ENCODE data around the gene AGPAT3.

DNA sequence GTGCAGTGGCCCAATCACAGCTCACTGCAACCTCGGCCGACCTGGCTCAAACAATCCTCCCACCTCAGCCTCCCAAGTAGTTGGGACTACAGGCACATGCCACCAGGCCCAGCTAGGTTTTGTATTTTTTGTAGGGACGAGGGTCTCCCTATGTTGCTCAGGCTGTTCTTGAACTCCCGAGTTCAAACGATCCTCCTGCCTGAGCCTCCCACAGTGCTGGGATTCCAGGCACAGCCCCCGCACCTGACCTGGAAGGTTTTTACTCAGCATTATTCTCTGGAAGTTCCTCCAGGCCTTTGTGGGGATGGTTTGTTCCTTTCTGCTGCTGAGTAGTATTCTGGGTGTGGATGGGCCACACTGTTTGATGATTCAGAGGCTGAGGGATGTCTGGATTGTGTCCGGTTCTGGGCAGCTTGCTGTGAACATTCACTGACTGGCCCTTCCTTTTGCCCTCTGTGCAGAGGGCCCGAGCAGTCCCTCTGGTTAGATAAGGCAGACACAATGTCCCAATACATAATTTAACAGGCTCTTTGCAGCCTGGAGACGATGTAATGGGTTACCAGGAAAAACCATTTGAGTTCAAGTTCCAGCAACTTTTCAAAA is 141.1 kb downstream of the AGPAT3 start:
- TF ChIP-seq ZNF384 (IDR thresholded peaks at IDR 0.05; ENCODE audit: borderline replicate concordance, low read depth, low read length) = no peak
- no peak for TF ChIP-seq CHD2 (IDR thresholded peaks at IDR 0.05; ENCODE audit: borderline replicate concordance, low read depth, low read length)
- TF ChIP-seq, protein P1, sequence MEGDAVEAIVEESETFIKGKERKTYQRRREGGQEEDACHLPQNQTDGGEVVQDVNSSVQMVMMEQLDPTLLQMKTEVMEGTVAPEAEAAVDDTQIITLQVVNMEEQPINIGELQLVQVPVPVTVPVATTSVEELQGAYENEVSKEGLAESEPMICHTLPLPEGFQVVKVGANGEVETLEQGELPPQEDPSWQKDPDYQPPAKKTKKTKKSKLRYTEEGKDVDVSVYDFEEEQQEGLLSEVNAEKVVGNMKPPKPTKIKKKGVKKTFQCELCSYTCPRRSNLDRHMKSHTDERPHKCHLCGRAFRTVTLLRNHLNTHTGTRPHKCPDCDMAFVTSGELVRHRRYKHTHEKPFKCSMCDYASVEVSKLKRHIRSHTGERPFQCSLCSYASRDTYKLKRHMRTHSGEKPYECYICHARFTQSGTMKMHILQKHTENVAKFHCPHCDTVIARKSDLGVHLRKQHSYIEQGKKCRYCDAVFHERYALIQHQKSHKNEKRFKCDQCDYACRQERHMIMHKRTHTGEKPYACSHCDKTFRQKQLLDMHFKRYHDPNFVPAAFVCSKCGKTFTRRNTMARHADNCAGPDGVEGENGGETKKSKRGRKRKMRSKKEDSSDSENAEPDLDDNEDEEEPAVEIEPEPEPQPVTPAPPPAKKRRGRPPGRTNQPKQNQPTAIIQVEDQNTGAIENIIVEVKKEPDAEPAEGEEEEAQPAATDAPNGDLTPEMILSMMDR (IDR thresholded peaks at IDR 0.05 in 2 of 3, conservative IDR thresholded peaks at IDR 0.05 in 1 of 3; ENCODE audit: control insufficient read depth in 2 of 3, extremely low read depth in 1 of 3, insufficient read depth in 1 of 3, low read depth in 3 of 3, low read length in 3 of 3) = no peak
- no peak for TF ChIP-seq PKNOX1 (IDR thresholded peaks at IDR 0.05)
- TF ChIP-seq BRCA1 (IDR thresholded peaks at IDR 0.05; ENCODE audit: low read depth, low read length) = no peak
- TF ChIP-seq, protein P2, sequence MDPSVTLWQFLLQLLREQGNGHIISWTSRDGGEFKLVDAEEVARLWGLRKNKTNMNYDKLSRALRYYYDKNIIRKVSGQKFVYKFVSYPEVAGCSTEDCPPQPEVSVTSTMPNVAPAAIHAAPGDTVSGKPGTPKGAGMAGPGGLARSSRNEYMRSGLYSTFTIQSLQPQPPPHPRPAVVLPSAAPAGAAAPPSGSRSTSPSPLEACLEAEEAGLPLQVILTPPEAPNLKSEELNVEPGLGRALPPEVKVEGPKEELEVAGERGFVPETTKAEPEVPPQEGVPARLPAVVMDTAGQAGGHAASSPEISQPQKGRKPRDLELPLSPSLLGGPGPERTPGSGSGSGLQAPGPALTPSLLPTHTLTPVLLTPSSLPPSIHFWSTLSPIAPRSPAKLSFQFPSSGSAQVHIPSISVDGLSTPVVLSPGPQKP (IDR thresholded peaks at IDR 0.05; ENCODE audit: low read depth, low read length) = no peak
- TF ChIP-seq ZBED1 (IDR thresholded peaks at IDR 0.05; ENCODE audit: borderline replicate concordance) = no peak
- TF ChIP-seq EP300 (IDR thresholded peaks at IDR 0.05; ENCODE audit: borderline replicate concordance in 1 of 2, control insufficient read depth in 1 of 2, low read depth in 2 of 2, low read length in 2 of 2) = no peak
- TF ChIP-seq SUZ12 (IDR thresholded peaks at IDR 0.05; ENCODE audit: unreplicated experiment) = no peak
- no peak for TF ChIP-seq MTA2 (IDR thresholded peaks at IDR 0.05; ENCODE audit: low read depth)
- no peak for TF ChIP-seq POLR2AphosphoS5 (IDR thresholded peaks at IDR 0.05; ENCODE audit: low read length)
- TF ChIP-seq MXI1 (IDR thresholded peaks at IDR 0.05; ENCODE audit: low read depth, low read length) = no peak
